ENCODE results near the gene AP4S1. TPM values are rescaled to one million over a fixed set of nuclear protein-coding genes. Genes with fewer than 3 reads are reported as not detected.
"Not testable (repeated sequence)": the region's sequence is repeated elsewhere in the genome, so short reads cannot be mapped to it uniquely, and the experiment has no call there.

The AP4S1 gene
- polyA plus RNA-seq, 3 donors = 16.1 to 17.8 (median 16.8) TPM

GRCh38 chr14:31083781-31084180, 58.3 kb downstream of the AP4S1 start:
- no peak for DNase-seq

GRCh38 chr14:31084385-31084784, 58.9 kb downstream of the AP4S1 start:
- no peak for DNase-seq

DNA sequence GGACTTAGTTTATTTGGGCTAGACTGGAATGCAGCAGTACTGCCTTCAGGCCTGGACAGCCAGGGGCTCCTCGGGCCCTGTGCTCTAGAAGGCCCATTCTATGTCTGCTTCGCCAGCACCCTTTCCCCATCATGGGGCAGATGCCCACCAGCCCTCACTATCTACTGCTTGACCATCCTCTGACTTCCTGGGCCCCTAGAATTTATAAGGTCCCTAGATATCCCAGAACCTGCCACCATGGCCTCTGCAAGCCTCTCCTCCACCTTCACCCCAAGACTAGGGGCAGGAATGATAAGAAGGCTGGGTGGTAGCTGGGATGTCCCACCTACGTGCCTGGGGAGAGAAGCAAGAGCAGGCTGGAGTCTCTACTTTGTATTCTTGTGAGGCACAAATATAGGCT, 59.6 kb downstream of the AP4S1 start:
- DNase-seq = no peak

GRCh38 chr14:31086466-31086865, 61.0 kb downstream of the AP4S1 start:
- DNase-seq = not testable (repeated sequence)

DNA sequence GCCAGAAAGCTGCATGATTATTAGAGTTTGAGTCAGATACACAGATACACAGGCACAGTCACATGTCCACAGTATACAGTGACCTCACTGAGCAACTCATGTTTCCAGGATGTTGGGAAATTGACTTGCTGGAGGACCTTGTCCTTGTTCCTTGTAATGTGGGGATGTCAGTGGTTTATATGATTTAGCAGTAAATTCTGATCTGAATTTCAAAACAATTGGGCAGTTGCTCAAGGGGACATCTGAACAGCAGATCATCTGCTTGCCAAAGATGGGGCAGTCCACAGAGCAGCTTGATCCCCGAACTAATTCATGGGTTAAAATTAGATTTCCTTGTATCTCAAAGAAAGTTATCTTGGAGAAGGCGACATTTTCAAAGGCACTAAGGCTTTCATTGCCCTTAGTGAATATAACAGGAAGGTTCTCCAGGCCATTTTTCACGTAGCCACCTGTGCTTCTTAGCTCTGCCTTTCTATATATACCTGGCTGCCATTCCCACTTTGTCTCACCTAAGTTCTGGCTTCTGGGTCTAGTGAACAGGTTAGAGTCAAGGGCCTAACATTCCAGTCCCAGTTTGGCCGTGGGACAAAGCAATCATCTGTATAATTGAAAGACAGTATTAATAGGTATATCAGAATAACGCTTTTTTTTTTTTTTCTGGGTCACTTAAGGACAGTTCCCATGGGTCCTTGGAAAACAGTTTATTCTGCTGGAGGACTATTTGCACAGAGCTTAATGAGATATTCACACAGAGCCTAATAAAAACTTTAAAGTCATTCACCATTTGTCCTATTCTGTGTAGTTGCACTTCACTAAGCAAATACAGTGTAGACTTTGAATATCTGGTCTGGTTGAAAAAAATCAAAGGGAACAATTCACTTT, 65.7 kb downstream of the AP4S1 start:
- DNase-seq = no peak

DNA sequence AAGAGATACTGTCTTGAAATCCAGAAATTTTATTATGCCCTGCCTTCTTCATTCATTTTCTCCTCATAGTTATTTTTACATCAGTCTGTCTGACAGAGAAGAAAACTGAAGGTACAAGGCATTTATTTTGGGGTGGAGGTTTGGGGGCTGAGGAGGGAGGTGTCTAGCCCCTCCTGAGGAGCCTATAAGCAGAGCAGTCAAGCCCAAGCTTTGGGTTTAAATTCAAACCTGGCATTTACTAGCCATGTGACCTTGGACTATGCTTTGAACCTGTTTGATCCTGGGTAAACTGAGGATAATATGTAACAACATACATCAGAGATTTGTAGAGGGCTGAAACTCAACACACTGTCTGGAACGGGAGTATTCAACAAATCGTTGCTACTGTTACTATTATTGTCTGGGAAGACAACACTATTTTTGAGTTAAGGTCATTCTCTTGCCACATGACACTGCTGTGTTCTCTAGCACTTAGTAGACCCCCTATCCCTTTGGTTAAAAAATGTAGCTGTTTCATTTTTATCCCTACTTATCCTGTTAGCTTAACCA, 66.8 kb downstream of the AP4S1 start:
- no peak for DNase-seq

GRCh38 chr14:31093884-31094839, 68.7 kb downstream of the AP4S1 start:
- not testable (repeated sequence) for DNase-seq

- not testable (repeated sequence) for DNase-seq
Measured at GRCh38 chr14:31095817-31096216, 70.4 kb downstream of the AP4S1 start.

GRCh38 chr14:31096255-31096654, 70.8 kb downstream of the AP4S1 start:
- DNase-seq = no peak

GRCh38 chr14:31097081-31097480, 71.6 kb downstream of the AP4S1 start:
- DNase-seq = no peak

GRCh38 chr14:31106768-31107167, 81.3 kb downstream of the AP4S1 start:
- DNase-seq = no peak

- DNase-seq = no peak
Measured at GRCh38 chr14:31109257-31109656, 83.8 kb downstream of the AP4S1 start.

- DNase-seq = no peak
Measured at GRCh38 chr14:31110872-31111271, 85.4 kb downstream of the AP4S1 start.

- no peak for DNase-seq
Measured at GRCh38 chr14:31113794-31114193, 88.3 kb downstream of the AP4S1 start.

DNA sequence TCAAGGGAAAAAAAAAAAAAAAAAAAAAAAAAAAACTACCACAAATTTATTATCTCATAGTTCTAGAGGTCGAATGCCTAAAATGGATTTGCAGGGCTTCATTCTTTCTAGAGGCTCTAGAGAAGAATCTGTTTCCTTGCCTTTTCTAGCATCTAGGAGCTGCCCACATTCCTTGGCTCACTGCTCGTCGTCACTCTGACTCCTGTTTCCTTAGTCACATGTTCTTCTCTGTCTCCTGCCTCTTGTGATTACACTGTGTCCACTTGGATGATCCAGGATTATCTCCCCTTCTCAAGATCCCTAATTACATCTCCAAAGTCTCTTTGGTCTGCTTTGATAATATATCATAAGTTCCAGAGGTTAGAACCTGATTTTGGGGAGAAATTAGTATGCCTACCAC, 93.4 kb downstream of the AP4S1 start:
- DNase-seq = no peak

DNA sequence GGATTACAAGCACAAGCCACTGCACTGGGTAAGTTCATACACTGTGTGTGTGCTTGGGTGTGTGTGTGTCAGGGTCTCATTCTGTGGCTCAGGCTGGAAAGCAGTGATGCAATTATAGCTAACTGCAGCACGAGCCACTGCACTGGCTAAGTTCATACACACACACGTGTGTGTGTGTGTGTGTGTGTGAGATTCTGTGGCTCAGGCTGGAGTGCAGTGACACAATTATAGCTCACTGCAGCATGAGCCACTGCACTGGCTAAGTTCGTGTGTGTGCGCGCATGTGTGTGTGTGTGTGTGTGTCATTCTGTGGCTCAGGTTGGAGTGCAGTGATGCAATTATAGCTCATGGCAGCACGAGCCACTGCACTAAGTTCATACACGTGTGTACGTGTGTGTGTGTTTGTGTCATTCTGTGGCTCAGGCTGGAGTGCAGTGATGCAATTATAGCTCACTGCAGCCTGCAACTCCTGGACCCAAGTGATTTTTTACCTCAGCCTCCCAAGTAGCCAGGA, 96.7 kb downstream of the AP4S1 start:
- no peak for DNase-seq

DNA sequence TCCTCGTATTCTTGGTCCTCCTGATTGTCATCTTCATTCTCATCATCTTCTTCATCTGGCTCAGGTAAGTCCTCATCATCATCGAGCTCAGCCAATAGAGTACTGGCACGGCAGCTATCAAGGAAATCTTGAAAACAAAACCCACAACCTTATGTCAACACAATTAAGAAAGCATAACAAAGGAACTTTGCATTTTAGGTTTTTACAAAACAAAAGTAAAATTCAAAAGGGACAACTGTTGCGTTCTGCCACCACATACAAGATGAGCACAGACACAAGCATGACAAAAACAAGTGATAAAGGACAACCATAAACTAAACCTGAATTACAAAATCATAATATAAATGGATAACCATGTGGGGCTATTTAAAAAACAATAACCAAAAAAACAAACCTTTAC, 97.5 kb downstream of the AP4S1 start:
- no peak for DNase-seq

- DNase-seq = no peak
Measured at GRCh38 chr14:31124197-31124596, 98.7 kb downstream of the AP4S1 start.

DNA sequence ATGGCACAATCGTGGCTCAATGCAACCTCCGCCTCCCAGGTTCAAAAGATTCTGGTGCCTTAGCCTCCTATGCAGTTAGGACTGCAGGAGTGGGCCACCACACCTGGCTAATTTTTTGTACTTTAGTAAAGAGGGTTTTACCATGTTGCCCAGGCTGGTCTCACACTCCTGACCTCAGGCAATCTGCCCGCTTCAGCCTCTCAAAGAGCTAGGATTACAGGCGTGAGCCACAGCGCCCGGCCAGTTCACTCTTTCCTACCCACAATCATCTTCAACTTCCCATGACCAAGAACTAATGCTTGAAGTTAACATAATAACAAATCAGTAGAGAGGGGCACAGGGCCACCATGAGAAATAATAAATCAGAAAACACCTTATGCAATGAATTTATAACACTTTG, 99.8 kb downstream of the AP4S1 start:
- no peak for DNase-seq

DNA sequence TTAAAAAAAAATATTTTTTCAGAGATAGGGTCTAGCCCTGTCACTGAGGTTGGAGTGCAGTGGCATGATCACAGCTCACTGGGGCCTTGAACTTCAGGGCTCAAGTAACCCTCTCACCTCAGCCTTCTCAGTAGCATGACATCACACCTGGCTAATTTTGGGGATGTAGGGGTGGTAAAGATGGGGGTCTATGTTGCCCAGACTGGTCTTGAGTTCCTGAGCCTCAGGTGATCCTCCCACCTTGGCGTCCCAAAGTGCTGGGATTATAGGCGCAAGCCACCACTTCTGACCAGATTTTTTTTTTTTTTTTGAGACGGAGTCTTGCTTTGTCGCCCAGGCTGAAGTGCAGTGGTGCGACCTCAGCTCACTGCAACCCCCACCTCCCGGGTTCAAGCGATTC, 101.2 kb downstream of the AP4S1 start:
- DNase-seq = no peak

DNA sequence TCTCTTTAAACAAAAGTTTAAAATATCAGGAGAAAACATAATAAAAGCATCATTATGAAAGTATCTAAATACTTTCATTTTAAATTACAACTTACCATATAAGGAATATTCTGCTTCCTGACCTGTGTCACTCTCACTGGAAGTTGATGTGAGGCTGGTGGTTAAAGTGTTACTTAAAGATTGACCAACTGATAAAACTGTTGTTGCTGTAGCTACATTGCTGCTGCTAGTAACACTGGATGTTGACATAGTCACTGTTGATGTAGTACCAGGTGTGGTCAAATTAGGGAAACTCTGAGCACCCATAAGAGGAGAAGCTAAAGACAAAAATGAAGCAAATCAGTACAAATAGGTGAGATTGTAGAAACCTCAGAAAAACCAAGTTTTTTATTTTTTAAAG, 102.2 kb downstream of the AP4S1 start:
- peak; percentile 4 for DNase-seq
